HG03060 (cell line): ENCODE results near the gene BMPR1A.
A peak's percentile ranks its signal among the peaks of the same experiment; 100 is the strongest.

Experiments
- ATAC-seq: cut with Tn5 transposase; IDR thresholded peaks from one replicate; pipeline ENCODE4 v1.9.1; 2021; ENCODE audit warnings: low read depth, moderate number of reproducible peaks; ENCODE audit not compliant: unreplicated experiment

The BMPR1A gene

GRCh38 chr10:86867149-86867548 lies 110.7 kb downstream of the BMPR1A start:
- ATAC-seq, result no peak

- no peak for ATAC-seq
These were observed 111.9 kb downstream of the BMPR1A start for GRCh38 chr10:86868353-86868752.

- ATAC-seq, result no peak
These were observed 114.3 kb downstream of the BMPR1A start for GRCh38 chr10:86870679-86871078.

- ATAC-seq, result no peak
These were observed 115.3 kb downstream of the BMPR1A start for GRCh38 chr10:86871563-86872183.

GRCh38 chr10:86872757-86873156 lies 116.3 kb downstream of the BMPR1A start:
- ATAC-seq, result no peak

GRCh38 chr10:86876748-86877147 lies 120.3 kb downstream of the BMPR1A start:
- ATAC-seq, result no peak

DNA sequence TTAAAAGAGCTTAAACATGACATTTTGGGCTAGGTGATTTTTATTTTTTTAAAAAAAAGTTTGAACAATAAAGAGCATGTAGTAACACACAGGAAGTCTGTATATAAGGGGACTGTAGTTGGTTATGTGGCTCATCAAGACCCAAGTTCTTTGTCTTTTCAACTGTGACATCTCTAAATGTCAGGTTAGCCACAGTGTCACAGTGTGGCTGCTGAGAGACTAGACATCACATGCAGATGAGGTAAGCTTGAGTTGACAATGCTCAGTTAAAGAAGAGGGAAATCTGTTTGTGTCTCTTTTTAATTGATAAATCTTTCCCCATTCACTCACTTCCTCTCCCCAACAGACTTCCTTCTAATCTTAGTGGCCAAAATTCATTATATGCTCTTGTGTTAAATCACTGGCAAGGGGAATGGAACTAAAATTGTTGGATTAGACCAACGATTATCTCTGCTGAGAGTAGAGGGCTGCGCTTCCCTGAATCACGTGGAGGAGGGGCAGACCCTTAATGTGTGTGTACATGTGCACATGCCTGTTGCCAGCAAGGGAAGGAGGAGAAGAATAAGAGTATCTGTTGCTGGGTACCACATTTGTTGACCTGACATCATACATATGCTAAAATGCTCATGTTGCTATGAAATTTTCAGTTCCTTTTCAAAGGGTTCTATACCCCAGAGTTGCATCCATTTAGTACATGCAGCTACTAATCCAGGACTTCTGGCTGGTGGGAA lies 122.7 kb downstream of the BMPR1A start:
- peak; percentile 39 for ATAC-seq

GRCh38 chr10:86880971-86881370 lies 124.6 kb downstream of the BMPR1A start:
- ATAC-seq, result no peak

DNA sequence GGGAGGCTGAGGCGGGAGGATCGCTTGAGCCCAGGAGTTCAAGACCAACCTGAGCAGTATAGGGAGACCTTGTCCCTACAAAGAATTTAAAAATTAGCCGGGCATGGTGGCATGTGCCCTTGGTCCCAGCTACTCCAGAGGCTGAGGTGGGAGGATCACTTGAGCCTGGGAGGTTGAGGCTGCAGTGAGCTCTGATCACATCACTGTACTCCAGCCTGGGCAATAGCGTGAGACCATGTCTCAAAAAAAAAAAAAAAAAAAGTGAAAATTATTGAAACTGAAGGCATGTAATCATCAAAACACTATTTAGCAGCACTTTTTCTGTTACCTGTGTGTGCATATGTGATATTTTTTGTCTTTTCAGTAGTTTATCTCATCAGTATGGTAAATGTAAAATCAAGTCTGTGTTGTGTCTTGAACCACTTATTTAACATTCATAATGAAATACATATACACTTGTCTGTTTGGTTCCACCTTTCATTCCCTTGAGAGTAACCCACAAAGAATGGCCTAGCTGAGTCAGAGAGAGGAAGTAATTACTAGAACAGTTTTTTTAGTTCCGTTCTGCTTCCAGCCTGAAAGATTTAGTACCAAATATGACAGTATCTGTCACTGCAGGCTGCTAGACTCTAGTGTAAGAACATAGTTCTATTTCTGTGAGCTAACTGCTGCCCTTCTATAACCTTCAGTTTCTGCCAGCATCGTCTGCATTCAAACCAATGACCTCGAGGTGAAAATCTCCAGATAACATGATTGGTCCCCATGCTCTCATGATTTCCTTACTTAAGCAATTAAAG lies 132.4 kb downstream of the BMPR1A start:
- ATAC-seq, result peak; percentile 97

GRCh38 chr10:86889997-86890396 lies 133.6 kb downstream of the BMPR1A start:
- ATAC-seq, result no peak

GRCh38 chr10:86898511-86898910 lies 142.1 kb downstream of the BMPR1A start:
- no peak for ATAC-seq

DNA sequence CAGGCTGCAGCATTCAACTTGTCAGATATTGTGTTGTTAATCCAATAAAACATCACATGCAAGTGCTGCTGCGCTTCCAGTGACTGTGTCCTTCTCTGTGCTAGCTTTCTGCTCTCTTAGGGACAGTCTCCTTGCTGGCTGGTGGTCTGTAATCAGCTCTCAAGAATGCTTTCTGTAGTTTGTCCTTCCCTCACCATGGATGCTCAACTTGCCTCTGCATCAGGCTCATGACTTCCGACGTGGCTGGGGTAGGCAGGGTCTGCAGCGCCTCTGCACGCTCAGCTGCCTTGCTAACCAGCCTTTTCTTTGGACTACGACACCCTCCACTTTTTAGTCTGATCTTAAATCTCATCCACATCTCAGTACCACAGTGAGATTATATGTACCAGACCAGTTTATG lies 142.7 kb downstream of the BMPR1A start:
- no peak for ATAC-seq

- no peak for ATAC-seq
These were observed 143.4 kb downstream of the BMPR1A start for GRCh38 chr10:86899670-86900276.

- ATAC-seq, result no peak
These were observed 144.5 kb downstream of the BMPR1A start for GRCh38 chr10:86900955-86901354.

DNA sequence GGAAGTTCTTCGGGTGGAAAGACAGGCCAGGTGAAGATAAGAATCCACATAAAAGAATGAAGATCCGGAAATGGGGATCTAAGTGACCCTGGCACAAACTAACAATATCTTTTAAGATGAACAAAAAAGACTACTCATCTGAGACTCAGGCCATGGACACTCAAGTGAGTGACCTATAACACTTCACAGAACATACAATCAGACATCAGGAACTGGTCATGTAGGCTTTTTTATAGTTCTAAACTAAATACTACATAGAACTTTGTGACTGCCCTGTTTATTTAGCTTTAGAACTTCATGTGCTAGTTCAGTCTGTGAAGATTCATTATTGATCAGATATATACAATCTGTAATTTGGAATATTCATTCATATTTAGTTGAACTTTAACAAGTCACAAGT lies 148.2 kb downstream of the BMPR1A start:
- no peak for ATAC-seq

DNA sequence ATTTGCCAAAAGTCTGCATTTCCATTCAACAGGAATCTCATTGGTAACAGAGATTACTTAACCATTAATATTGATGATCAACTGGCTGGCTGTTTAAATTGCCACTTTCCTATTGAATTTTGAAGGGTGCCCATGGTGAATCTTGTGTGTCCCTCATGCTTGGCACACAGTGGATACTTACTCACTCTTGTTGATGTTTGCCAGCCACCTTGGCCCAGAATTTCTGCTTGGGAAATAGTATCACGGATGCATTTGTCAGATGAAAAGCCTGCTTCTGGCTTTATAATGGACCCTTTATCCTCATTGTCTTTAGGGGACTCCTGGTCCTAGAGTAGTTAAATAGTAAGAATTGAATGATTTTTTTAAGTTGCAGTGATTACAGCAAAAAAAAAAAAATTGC lies 149.0 kb downstream of the BMPR1A start:
- no peak for ATAC-seq

DNA sequence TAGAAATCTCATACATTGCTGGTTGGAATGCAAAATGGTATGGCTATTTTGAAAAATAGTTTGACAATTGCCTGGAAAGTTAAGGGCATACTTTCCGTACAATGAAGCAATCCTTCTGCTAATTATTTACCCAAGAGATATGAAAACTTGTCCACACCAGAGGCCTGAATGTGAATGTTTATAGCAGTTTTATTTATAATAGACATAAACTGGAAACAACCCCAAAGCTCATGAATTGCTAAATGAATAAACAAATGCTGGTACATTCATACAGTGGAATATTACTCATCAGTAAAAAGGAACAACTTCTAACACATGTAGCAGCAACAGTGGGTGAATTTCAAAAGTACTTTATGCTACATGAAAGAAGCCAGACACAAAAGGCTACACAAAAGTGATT lies 158.3 kb downstream of the BMPR1A start:
- ATAC-seq, result no peak

DNA sequence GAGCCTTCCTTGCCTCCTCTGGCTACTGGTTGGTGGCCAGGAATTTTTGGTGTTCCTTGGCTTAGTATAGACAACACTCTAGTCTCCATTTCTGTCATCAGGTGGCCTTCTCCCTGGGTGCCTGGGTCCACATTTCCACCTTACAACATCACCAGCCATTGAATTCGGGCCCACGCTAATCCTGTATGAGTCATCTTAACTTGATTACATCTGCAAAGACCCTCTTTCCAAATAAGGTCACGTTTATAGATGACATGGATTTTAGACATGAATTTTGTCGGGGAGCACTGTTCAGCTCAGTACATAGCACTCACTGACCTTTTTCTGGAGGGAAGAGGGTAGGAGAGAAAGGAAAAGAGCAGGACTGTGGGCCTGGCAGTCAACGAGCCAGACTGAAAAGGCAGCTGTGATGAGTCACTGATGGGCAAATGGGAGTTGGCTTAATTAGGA lies 161.6 kb downstream of the BMPR1A start:
- no peak for ATAC-seq

DNA sequence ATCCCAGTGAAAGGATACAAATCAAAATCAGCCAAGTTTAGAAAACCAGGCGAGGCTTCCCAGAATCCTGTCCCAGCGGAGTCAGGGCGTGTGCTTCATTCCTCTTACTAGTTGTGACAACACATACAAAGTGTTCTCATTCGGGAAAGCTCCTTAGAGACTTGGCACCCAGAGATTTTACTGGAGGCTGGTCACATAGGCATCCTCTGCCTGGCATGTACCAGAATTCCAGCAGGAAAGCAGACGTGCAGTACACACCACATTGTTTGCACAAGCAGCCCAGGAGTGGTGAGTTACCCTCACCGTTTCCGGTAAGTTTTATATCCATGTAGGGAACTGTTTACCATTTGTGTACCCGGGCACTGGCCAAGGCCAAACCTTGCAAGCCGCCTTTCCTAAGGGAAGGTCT lies 166.1 kb downstream of the BMPR1A start:
- ATAC-seq, result no peak

GRCh38 chr10:86929468-86930380 lies 173.3 kb downstream of the BMPR1A start:
- ATAC-seq, result no peak
